ENCODE measurements around the gene SSB.
"Not testable (repeated sequence)": the region's sequence is repeated elsewhere in the genome, so short reads cannot be mapped to it uniquely, and the experiment has no call there.

The SSB gene

DNA sequence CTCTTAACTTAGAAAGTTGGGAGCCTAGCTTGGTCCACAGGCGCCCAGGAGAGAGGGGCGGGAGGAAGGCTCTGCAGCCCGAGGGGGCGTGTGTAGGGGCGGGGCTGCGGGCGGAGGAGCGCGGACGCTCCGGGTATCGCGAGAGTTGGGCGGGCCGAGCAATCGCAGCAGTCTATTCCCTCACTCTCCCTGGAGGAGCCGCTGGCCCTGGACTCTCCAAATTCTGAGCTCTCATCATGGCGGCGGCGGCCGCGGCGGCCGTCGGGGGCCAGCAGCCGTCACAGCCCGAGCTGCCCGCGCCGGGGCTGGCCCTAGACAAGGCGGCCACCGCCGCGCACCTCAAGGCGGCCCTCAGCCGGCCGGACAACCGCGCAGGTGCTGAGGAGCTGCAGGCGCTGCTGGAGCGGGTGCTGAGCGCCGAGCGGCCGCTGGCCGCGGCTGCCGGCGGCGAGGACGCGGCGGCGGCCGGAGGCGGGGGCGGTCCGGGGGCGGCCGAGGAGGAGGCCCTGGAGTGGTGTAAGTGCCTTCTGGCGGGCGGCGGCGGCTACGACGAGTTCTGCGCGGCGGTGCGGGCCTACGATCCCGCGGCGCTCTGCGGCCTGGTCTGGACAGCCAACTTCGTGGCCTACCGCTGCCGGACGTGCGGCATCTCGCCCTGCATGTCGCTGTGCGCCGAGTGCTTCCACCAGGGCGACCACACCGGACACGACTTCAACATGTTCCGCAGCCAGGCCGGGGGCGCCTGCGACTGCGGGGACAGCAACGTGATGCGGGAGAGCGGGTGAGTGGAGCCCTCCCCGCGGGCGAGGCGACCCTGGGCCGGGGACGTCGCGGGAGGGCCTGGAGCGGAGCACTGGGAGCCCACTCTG, 28.8 kb downstream of the SSB start, which contains the start of gene UBR3:
UBR3 (plus strand) TSS at position 183 of the 869 bp plus-strand sequence; CDS start at position 237, 54 bp downstream.
- H3K4me3 Mint-ChIP-seq = peak within 1 kb of the TSS; percentile 92
- no peaks in the 10 kb centered on the region for H3K9me3 Mint-ChIP-seq
- intact Hi-C loops (cut with micrococcal nuclease) = no loop called here
- peaks cover 3% of the 10 kb centered on the region for H3K27me3 Mint-ChIP-seq
- peaks cover 42% of the 10 kb centered on the region for H3K36me3 Mint-ChIP-seq (ENCODE audit: low read depth)
- H3K4me1 Mint-ChIP-seq (ENCODE audit: low read depth) = peaks cover 41% of the 10 kb centered on the region
- H3K27ac Mint-ChIP-seq = peak within 1 kb of the TSS; percentile 85

DNA sequence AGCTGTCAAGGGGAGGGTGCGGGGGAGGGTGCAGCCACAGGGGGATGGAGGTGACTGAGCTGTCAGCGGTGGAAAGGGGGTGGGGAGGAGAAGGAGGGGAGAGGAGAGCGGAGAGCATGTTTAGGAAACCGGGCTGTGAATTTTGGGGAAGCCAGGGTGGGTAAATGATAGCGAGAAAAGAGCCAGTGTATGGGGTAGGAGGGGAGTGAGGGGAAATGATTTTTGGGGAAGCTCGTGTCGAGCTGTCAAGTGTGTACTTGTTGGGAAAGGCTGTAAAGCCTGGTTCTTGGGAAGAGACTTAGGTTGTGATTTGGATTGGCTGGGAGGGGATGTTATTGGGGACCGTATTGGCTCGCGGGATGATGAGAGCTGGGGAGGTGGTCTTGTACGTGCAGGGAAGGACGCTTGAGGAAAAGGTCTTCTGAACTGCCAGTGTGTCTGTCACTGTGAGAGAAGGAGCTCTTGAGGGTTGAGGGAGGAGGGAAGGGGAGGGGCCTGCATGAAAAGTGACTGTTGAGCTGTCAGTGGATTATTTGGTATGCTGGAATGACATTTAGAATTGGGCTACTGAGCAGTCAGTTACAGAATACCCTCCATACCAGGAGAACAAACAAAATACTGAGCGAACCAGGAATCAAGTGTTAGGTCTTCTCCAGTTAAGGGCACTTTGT, 29.6 kb downstream of the SSB start:
- Mint-ChIP-seq H3K9me3 (no peaks in the 10 kb centered on the region), H3K4me3 (peak overlapping the region; percentile 92), H3K4me1 (ENCODE audit: low read depth) (peaks cover 33% of the 10 kb centered on the region), H3K36me3 (ENCODE audit: low read depth) (peaks cover 37% of the 10 kb centered on the region), H3K27me3 (peaks cover 3% of the 10 kb centered on the region), H3K27ac (peak overlapping the region; percentile 85)
- intact Hi-C loops (cut with micrococcal nuclease) = no loop called here

DNA sequence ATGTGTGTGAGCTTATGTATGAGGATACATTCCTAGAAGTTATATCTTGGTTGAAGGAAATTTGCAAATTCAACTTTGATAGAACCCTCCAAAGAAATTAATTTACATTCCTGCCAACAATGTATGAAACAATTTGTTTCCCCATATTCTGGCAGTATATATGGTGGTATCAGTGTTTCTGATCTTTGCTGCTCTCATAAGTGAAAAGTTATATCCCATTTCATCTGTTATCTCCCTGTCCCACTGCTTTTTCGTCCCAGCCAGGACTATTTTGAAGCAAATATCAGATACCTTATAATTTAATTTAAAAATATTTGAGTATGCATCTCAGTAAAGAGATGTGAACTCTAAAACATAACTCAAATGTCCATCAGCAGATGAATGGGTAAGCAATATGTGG, 35.7 kb downstream of the SSB start:
- no peak overlapping the region for H3K27ac Mint-ChIP-seq

DNA sequence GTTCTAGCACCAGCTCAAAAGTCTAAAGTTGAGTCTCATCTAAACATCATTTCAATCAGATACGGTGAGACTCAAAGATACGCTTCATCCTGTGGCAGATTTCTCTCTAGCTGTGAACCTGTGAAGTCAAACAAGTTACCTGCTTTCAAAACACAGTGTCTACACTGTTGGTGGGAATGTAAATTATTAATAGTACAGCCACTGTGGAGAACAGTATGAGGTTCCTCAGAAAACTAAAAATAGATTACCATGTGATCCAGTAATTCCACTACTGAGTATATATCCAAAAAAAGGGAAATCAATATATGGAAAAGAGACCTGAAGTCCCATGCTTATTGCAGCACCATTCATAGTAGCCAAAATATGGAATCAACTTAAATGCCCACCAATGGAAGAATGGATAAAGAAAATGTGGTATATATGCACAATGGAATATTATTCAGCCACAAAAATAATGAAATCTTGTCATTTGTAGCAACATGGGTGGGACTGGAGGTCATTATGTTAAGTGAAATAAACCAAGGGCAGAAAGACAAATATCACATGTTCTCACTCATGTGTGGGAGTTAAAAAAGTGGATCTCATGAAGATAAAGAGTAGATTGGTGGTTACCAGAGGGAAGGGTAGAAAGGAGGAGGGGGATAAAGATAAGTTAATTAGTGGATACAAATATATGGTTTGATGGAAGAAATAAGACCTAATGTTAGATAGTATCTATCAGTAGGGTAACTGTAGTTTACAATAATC, 40.2 kb downstream of the SSB start:
- H3K27ac Mint-ChIP-seq = no peak overlapping the region
- no peaks in the 10 kb centered on the region for H3K9me3 Mint-ChIP-seq
- H3K27me3 Mint-ChIP-seq = no peaks in the 10 kb centered on the region
- intact Hi-C loops (cut with micrococcal nuclease) = no loop called here
- H3K4me1 Mint-ChIP-seq (ENCODE audit: low read depth) = peaks cover 32% of the 10 kb centered on the region
- H3K36me3 Mint-ChIP-seq (ENCODE audit: low read depth) = peaks cover 33% of the 10 kb centered on the region
- H3K4me3 Mint-ChIP-seq = no peak overlapping the region

More for the DNA sequence above, 35.7 kb downstream of the SSB start:
- Mint-ChIP-seq H3K27me3 (no peaks in the 10 kb centered on the region), H3K4me3 (no peak overlapping the region), H3K9me3 (no peaks in the 10 kb centered on the region), H3K36me3 (ENCODE audit: low read depth) (peaks cover 25% of the 10 kb centered on the region), H3K4me1 (ENCODE audit: low read depth) (peaks cover 30% of the 10 kb centered on the region)
- intact Hi-C loops (cut with micrococcal nuclease) = no loop called here

DNA sequence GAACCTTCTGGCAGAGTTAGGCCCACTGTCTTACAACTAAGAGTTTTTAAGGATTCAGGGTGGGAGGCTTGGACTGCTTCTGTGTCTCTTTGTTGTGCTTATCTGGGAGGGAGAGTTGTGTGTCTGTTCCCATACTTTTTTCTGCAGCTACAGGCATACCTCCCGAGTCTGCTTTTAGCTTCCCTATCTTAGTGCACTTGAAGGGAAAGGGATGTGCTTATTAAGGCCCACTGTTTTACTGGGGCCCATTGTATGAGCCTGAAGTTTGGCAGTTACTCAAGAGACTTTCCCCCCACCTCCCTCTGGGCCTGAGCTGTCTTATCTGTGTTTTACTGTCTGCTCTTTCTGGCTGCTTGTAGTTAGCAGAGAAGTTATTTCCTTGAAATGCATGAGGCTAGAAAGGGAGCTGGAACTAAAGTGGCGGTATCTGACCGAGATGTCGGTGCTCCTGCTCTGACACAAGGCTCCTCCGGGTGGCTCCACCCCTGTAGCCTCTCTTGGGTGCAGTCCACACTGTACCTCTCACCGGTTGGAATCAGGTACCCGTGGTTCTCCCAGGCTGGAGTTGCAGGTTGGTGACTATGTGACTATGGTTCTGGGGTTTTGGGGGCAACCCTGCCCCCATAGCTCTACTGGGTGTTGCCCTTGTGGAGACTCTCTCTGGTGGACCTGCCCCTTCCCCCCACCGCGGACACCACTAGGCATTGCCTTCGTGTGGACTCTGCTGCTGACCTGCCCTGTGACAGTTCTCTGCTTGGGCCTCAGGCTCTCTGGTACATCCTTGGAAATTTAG, 41.5 kb downstream of the SSB start:
- intact Hi-C loops (cut with micrococcal nuclease) = no loop called here
- no peak overlapping the region for H3K4me3 Mint-ChIP-seq
- no peaks in the 10 kb centered on the region for H3K9me3 Mint-ChIP-seq
- H3K4me1 Mint-ChIP-seq (ENCODE audit: low read depth) = peaks cover 39% of the 10 kb centered on the region
- H3K27ac Mint-ChIP-seq = peak overlapping the region; percentile 11
- peaks cover 44% of the 10 kb centered on the region for H3K36me3 Mint-ChIP-seq (ENCODE audit: low read depth)
- no peaks in the 10 kb centered on the region for H3K27me3 Mint-ChIP-seq

DNA sequence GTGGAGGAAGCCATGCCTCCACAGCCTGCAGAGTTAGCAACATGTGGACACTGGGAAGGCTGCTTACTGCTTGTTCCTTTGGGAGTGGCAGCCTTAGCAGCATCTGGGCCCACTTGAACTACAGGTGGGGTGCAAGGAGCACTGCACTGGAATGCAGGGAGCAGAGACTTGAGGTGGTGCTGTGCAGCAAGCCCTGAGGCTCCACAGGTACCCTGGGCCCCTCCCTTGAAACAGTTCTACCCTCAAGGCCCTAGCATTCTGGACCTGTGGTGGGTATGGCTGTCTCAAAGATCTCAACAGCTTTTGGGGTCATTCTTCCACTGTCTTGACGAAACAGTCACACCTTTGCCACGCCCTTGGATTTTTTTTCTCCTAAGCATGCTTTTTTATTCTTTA, 42.1 kb downstream of the SSB start:
- Mint-ChIP-seq H3K27me3 (no peaks in the 10 kb centered on the region), H3K27ac (peak overlapping the region; percentile 11)

DNA sequence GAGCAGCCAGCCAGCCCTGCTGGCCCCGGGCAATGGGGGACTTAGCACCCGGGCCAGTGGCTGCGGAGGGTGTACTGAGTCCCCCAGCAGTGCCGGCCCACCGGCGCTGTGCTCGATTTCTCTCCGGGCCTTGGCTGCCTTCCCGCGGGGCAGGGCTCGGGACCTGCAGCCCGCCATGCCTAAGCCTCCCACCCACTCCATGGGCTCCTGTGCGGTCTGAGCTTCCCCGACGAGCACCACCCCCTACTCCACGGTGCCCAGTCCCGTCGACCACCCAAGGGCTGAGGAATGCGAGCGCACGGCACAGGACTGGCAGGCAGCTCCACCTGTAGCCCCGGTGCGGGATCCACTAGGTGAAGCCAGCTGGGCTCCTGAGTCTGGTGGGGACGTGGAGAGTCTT, 43.0 kb downstream of the SSB start:
- H3K4me3 Mint-ChIP-seq; H3K27ac Mint-ChIP-seq; H3K9me3 Mint-ChIP-seq; intact Hi-C loops (cut with micrococcal nuclease); H3K27me3 Mint-ChIP-seq: not testable (repeated sequence)
- peaks cover 39% of the 10 kb centered on the region for H3K4me1 Mint-ChIP-seq (ENCODE audit: low read depth)
- H3K36me3 Mint-ChIP-seq (ENCODE audit: low read depth) = peaks cover 44% of the 10 kb centered on the region

More for the DNA sequence above, 42.1 kb downstream of the SSB start:
- Mint-ChIP-seq H3K4me1 (ENCODE audit: low read depth) (peaks cover 39% of the 10 kb centered on the region), H3K36me3 (ENCODE audit: low read depth) (peaks cover 44% of the 10 kb centered on the region), H3K4me3 (no peak overlapping the region), H3K9me3 (no peaks in the 10 kb centered on the region)
- intact Hi-C loops (cut with micrococcal nuclease) = no loop called here

DNA sequence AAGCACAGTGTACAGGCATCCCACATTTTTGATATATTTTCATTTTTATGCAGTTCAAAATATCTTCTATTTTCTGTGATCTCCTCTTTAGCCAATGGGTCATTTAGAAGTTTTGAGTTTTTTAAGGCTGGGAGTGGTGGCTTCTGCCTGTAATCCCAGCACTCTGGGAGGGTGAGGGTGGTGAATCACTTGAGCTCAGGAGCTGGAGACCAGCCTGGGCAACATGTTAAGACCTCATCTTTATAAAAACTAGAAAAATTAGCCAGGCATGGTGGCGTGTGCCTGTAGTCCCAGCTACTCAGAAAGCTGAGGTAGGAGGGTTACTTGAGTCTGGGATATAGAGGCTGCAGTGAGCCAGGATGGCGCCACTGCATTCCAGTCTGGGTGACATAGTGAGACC, 46.3 kb downstream of the SSB start:
- intact Hi-C loops (cut with micrococcal nuclease) = no loop called here
- H3K4me3 Mint-ChIP-seq = no peak overlapping the region
- peaks cover 9% of the 10 kb centered on the region for H3K4me1 Mint-ChIP-seq (ENCODE audit: low read depth)
- H3K27me3 Mint-ChIP-seq = no peaks in the 10 kb centered on the region
- peaks cover 8% of the 10 kb centered on the region for H3K9me3 Mint-ChIP-seq
- peaks cover 45% of the 10 kb centered on the region for H3K36me3 Mint-ChIP-seq (ENCODE audit: low read depth)
- no peak overlapping the region for H3K27ac Mint-ChIP-seq

DNA sequence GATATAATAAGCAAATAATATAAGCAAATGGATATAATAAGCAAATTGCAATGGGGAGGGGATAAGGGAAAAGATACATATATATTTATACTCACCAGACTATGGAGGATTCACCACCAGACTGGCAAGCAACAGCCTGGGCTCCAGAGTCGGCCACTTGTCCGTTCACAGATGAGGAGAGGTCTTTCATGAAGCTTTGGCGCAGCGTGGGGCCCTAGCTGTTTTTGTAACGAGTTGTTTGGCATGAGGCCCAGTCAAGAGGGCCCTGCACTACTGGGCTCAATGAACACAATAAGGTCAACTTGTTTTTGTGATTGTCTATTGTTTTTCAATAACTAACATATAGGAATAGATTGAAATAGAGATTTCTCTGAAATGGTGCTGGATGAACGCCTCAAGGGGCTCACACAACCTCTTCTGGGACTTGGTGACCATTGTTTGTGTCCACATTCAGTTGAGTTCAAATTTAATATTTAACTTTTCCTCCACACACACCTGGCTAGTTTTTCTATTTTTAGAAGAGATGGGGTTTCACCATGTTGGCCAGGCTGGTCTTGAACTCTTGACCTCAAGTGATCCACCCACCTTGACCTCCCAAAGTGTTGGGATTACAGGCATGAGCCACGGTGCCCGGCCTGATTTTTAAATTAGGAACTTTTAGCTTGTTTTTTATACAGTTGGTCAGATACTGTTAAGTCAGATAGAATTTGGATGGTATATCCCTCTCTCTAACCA, 50.5 kb downstream of the SSB start:
- intact Hi-C loops (cut with micrococcal nuclease); H3K27ac Mint-ChIP-seq; H3K4me3 Mint-ChIP-seq; H3K27me3 Mint-ChIP-seq: not testable (repeated sequence)
- H3K9me3 Mint-ChIP-seq = peaks cover 14% of the 10 kb centered on the region
- H3K36me3 Mint-ChIP-seq (ENCODE audit: low read depth) = peaks cover 43% of the 10 kb centered on the region
- H3K4me1 Mint-ChIP-seq (ENCODE audit: low read depth) = peaks cover 20% of the 10 kb centered on the region

DNA sequence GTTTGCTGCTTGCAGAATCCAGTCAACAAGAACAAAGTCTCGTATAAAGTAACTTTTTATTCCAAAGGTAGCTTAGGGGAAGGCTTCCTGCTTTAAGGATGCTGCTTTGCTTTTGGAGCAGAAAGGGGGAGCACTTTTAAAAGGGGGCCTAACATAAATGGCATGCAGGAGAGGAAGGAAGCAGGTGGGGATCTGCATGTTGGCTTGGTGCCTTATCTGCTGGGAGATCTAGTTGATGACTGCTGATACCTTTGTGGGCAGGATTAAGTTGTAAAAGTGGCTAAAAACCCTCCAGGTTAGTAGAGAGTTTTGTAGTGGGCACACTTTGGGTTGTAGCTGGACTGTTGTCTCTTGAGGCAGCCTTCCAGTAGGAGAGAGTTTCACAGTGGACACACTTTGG, 51.0 kb downstream of the SSB start:
- Mint-ChIP-seq H3K27me3 (no peaks in the 10 kb centered on the region), H3K4me1 (ENCODE audit: low read depth) (peaks cover 15% of the 10 kb centered on the region), H3K9me3 (peaks cover 14% of the 10 kb centered on the region), H3K36me3 (ENCODE audit: low read depth) (peaks cover 37% of the 10 kb centered on the region), H3K27ac (no peak overlapping the region), H3K4me3 (no peak overlapping the region)
- intact Hi-C loops (cut with micrococcal nuclease) = no loop called here

DNA sequence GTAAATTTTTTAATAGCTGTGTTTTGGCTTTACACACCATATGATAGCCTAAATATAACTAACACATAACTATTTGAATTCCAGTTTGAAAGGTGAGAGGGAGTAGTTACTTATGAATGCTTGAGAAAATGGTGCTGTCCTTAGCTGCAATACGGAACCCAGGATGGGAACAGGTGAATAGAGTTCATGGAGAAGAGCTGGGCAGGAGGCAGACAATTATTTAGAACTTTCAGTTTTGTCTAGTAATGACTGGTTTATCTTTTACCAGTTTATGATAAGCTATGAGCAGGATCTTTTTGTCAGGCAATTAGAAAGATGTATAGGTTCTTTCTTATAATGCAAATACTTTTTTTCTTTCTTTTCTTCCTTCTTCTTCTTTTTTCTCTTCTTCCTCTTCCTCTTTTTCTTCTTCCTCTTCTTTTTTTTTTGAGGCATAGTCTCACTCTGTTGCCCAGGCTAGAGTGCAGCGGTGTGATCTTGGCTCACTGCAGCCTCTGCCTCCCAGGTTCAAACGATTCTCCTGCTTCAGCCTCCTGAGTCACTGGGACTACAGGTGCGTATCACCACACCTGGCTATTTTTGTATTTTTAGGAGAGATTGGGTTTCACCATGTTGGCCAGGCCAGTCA, 54.5 kb downstream of the SSB start:
- intact Hi-C loops (cut with micrococcal nuclease) = no loop called here
- no peaks in the 10 kb centered on the region for H3K27me3 Mint-ChIP-seq
- H3K9me3 Mint-ChIP-seq = peaks cover 14% of the 10 kb centered on the region
- H3K36me3 Mint-ChIP-seq (ENCODE audit: low read depth) = peaks cover 50% of the 10 kb centered on the region
- H3K4me1 Mint-ChIP-seq (ENCODE audit: low read depth) = peaks cover 12% of the 10 kb centered on the region
- no peak overlapping the region for H3K4me3 Mint-ChIP-seq
- H3K27ac Mint-ChIP-seq = peak overlapping the region; percentile 19

DNA sequence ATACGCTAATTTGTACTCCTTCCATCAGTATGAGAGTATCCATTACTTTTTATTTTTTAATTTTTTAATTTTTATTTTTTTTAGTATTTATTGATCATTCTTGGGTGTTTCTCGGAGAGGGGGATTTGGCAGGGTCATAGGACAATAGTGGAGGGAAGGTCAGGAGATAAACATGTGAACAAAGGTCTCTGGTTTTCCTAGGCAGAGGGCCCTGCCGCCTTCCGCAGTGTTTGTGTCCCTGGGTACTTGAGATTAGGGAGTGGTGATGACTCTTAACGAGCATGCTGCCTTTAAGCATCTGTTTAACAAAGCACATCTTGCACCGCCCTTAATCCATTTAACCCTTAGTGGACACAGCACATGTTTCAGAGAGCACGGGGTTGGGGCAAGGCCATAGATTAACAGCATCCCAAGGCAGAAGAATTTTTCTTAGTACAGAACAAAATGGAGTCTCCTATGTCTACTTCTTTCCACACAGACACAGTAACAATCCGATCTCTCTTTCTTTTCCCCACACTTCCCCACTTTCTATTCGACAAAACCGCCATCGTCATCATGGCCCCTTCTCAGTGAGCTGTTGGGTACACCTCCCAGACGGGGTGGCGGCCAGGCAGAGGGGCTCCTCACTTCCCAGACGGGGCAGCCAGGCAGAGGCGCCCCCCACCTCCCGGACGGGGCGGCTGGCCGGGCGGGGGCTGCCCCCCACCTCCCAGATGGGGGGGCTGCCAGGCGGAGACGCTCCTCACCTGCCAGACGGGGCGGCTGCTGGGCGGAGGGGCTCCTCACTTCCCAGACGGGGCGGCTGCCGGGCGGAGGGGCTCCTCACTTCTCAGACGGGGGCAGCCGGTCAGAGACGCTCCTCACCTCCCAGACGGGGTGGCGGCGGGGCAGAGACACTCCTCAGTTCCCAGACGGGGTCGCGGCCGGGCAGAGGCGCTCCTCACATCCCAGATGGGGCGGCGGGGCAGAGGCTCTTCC, 56.9 kb downstream of the SSB start:
- not testable (repeated sequence) for H3K4me3 Mint-ChIP-seq
- peaks cover 54% of the 10 kb centered on the region for H3K36me3 Mint-ChIP-seq (ENCODE audit: low read depth)

More for the DNA sequence above, 56.9 kb downstream of the SSB start:
- H3K4me1 Mint-ChIP-seq (ENCODE audit: low read depth) = peaks cover 12% of the 10 kb centered on the region
- H3K9me3 Mint-ChIP-seq = peaks cover 10% of the 10 kb centered on the region
- H3K27ac Mint-ChIP-seq; intact Hi-C loops (cut with micrococcal nuclease); H3K27me3 Mint-ChIP-seq: not testable (repeated sequence)
